Small intestine (tissue), 16 donors: ENCODE data around the gene INMT. TPM values are rescaled to one million over a fixed set of nuclear protein-coding genes. Genes with fewer than 3 reads are reported as not detected.

ENCODE experiments used
- DNase-seq, 2 donors: peaks; one replicate each; pipeline versions ENCODE4 v3.0.0 to v3.0.0-alpha.2; 2013
- FAIRE-seq: peaks from 2 replicates; lab custom pipeline; 2012; peaks lifted over from hg19 to GRCh38; lab: Jason Lieb, UNC
- H3K27ac ChIP-seq, 3 donors: one replicate each; pipeline ENCODE4 v1.5.1; 2013; ENCODE audit warnings: low read length in 2 of 3, mild to moderate bottlenecking in 2 of 3, control low read depth in 1 of 3, inconsistent platforms in 1 of 3, low read depth in 1 of 3, moderate library complexity in 1 of 3
- H3K27me3 ChIP-seq, 3 donors: one replicate each; pipeline ENCODE4 v1.6.1; 2013; ENCODE audit warnings: low read length in 3 of 3, inconsistent platforms in 1 of 3; ENCODE audit not compliant: control insufficient read depth in 3 of 3, insufficient read depth in 3 of 3
- H3K36me3 ChIP-seq, 3 donors: one replicate each; pipeline ENCODE4 v1.6.1; 2013; ENCODE audit warnings: low read length in 3 of 3, inconsistent platforms in 1 of 3, low read depth in 1 of 3, mild to moderate bottlenecking in 1 of 3, moderate library complexity in 1 of 3; ENCODE audit not compliant: control insufficient read depth in 3 of 3, insufficient read depth in 2 of 3
- H3K4me1 ChIP-seq, 3 donors: one replicate each; pipeline ENCODE4 v1.6.1; 2013; ENCODE audit warnings: low read length in 2 of 3, inconsistent platforms in 1 of 3, low read depth in 1 of 3, mild to moderate bottlenecking in 1 of 3, moderate library complexity in 1 of 3; ENCODE audit not compliant: control insufficient read depth in 3 of 3, insufficient read depth in 2 of 3
- H3K4me3 ChIP-seq, 3 donors: one replicate each; pipeline ENCODE4 v1.5.1; 2013; ENCODE audit warnings: low read length in 3 of 3, control low read depth in 1 of 3, inconsistent platforms in 1 of 3, low read depth in 1 of 3, mild to moderate bottlenecking in 1 of 3, moderate library complexity in 1 of 3
- H3K9me3 ChIP-seq, 2 donors: one replicate each; pipeline ENCODE4 v1.6.1; 2013; ENCODE audit warnings: low read depth in 1 of 2, low read length in 1 of 2; ENCODE audit not compliant: control insufficient read depth in 2 of 2, insufficient read depth in 1 of 2
- WGBS, 3 donors: extraction: QIAGEN DNeasy Blood & Tissue Kit; methylation state at CpG; one replicate each; pipeline ENCODE4 v1.1.7; 2013; 5-methylcytosine and 5-hydroxymethylcytosine counted together
- long read RNA-seq, 10 donors: transcript quantifications; one replicate each; lab custom pipeline, GENCODE V29; 2026
- polyA plus RNA-seq, 4 donors: library from polyadenylated mRNA; stranded (reverse) in 3 of 4; unstranded in 1 of 4; fragments of 200-250 nt in 3 of 4; fragments of 120-200 nt in 1 of 4; gene quantifications; one replicate each; pipeline versions ENCODE4 v1.2.1 to v1.2.3, GENCODE V29; 2013
- donor health status: healthy with polysubstance abuse.
- donor health status: control.
- donor health status: control.
- donor health status: Bipolar disorder and iron deficiency.
- donor health status: healthy.

The INMT gene
- 1 to 10 TPM; 1.1 to 6.1 (median 1.6) TPM for polyA plus RNA-seq
- long read RNA-seq, donor 1, result 0 reads
- long read RNA-seq, donor 2, result 0 reads
- long read RNA-seq, donor 3, result 0 reads
- long read RNA-seq, donor 4, result 0 reads
- long read RNA-seq, donor 5, result 0 reads
- long read RNA-seq, donor 6, partial matches to known transcripts, result 0 of 4 reads
- long read RNA-seq, donor 6, other reads (novel, unspliced or antisense), result 0 of 4 reads
- long read RNA-seq, donor 7, transcript INMT-201 (3 exons, 2,559 nt), result major isoform, 20 of 66 reads
- long read RNA-seq, donor 7, partial matches to known transcripts, result 46 of 66 reads
- long read RNA-seq, donor 7, other reads (novel, unspliced or antisense), result 0 of 66 reads
- long read RNA-seq, donor 8, result 0 reads
- long read RNA-seq, donor 9, partial matches to known transcripts, result 0 of 1 reads
- long read RNA-seq, donor 9, other reads (novel, unspliced or antisense), result 0 of 1 reads
- long read RNA-seq, donor 10, result 0 reads

DNA sequence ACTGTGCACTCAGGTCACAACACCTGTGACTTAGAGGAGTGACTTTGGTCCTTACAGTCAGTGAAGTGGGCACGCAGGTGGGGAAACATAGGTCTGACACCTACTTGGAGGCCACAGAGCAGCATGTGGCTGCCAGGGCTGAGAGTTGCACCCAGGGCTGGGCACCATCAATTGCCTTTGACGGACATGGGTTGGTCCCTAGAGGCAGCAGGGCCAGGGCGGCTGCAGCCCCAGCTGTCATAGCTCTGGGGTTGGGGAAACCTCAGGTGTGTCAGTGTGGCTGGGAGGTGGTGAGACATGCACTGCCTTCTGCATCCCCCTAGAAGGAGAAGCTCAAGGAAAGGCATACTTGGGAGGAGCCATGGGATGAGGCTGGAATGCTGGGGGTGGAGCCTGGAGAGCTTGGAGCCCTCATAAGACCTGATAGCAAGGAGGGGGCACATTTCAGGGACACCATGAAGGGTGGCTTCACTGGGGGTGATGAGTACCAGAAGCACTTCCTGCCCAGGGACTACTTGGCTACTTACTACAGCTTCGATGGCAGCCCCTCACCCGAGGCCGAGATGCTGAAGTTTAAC lies at the start of gene INMT:
TSS of gene INMT (plus strand) at position 440 of the 578 bp plus-strand sequence. CDS start at position 456, 16 bp downstream.
- peak within 1 kb of the TSS; percentile 65 to 83 (median 75) for H3K27ac ChIP-seq
- peaks cover 0 to 9% (median 0%) of the 10 kb centered on the region in 3 donors for H3K36me3 ChIP-seq
- WGBS, 3 donors, result 47 to 66% (median 60%) methylated on average over 6 of the region's 6 CpGs
- H3K27me3 ChIP-seq, result no peaks in the 10 kb centered on the region
- peak within 1 kb of the TSS in 1 of 3 donors; percentile 15 for H3K4me3 ChIP-seq
- no peak for FAIRE-seq
- DNase-seq, result no peak
- peaks cover 10 to 49% (median 18%) of the 10 kb centered on the region in 3 donors for H3K4me1 ChIP-seq
- H3K9me3 ChIP-seq, result peaks cover 0 to 12% of the 10 kb centered on the region in 2 donors

- Histone ChIP-seq H3K27me3 (no peaks in the 10 kb centered on the region), H3K9me3 (no peaks in the 10 kb centered on the region), H3K4me3 (no peak overlapping the region), H3K4me1 (no peaks in the 10 kb centered on the region), H3K36me3 (no peaks in the 10 kb centered on the region), H3K27ac (no peak overlapping the region)
- DNase-seq (peak in 1 of 2 donors; percentile 16), FAIRE-seq (no peak)
- WGBS, 3 donors, result 71 to 79% (median 72%) methylated on average over 1 of the region's 1 CpG
Observed at GRCh38 chr7:30702200-30702599, 49.7 kb upstream of the INMT start.

GRCh38 chr7:30703756-30704155 lies 48.2 kb upstream of the INMT start:
- Histone ChIP-seq H3K27ac (no peak overlapping the region), H3K36me3 (no peaks in the 10 kb centered on the region), H3K4me3 (no peak overlapping the region), H3K27me3 (no peaks in the 10 kb centered on the region), H3K9me3 (no peaks in the 10 kb centered on the region), H3K4me1 (no peaks in the 10 kb centered on the region)
- DNase-seq, result no peak
- no peak for FAIRE-seq
- 66 to 71% (median 67%) methylated on average over 4 of the region's 4 CpGs for WGBS, 3 donors

DNA sequence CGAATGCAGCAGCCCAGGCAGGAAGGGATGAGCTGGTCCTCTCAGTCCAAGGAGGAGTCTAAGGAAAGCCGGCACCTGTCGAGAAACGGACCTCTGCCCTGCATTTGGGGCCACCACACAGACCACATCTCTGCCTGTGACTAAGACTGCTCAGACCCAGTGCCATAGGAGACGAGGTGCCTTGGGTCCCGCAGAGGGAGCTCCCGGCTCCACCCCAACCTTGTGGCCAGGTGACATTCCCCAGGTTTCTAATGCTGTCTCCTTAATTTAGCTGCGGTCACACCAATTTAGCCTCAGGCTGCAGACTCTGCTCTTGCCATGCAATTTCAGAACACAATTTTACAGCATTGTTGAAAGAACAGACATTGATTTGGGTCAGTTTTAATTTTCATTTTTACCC lies 46.9 kb upstream of the INMT start:
- H3K4me1 ChIP-seq, result no peaks in the 10 kb centered on the region
- H3K9me3 ChIP-seq, result no peaks in the 10 kb centered on the region
- H3K27ac ChIP-seq, result no peak overlapping the region
- no peak overlapping the region for H3K4me3 ChIP-seq
- H3K36me3 ChIP-seq, result no peaks in the 10 kb centered on the region
- no peaks in the 10 kb centered on the region for H3K27me3 ChIP-seq
- FAIRE-seq, result no peak
- no peak for DNase-seq
- WGBS, 3 donors, result 78 to 81% (median 80%) methylated on average over 8 of the region's 8 CpGs

GRCh38 chr7:30705596-30705995 lies 46.3 kb upstream of the INMT start:
- no peak overlapping the region for H3K4me3 ChIP-seq
- DNase-seq, result no peak

GRCh38 chr7:30706316-30706715 lies 45.6 kb upstream of the INMT start:
- DNase-seq (no peak), FAIRE-seq (no peak)
- 90 to 94% (median 93%) methylated on average over 6 of the region's 6 CpGs for WGBS, 3 donors
- H3K4me1 ChIP-seq, result no peaks in the 10 kb centered on the region
- no peaks in the 10 kb centered on the region for H3K36me3 ChIP-seq
- H3K4me3 ChIP-seq, result no peak overlapping the region
- no peaks in the 10 kb centered on the region for H3K27me3 ChIP-seq
- H3K27ac ChIP-seq, result no peak overlapping the region
- H3K9me3 ChIP-seq, result no peaks in the 10 kb centered on the region

More at GRCh38 chr7:30705596-30705995, 46.3 kb upstream of the INMT start:
- WGBS, 3 donors, result 61 to 80% (median 72%) methylated on average over 13 of the region's 13 CpGs
- no peaks in the 10 kb centered on the region for H3K36me3 ChIP-seq
- H3K9me3 ChIP-seq, result no peaks in the 10 kb centered on the region
- no peak for FAIRE-seq
- no peaks in the 10 kb centered on the region for H3K27me3 ChIP-seq
- no peak overlapping the region for H3K27ac ChIP-seq
- no peaks in the 10 kb centered on the region for H3K4me1 ChIP-seq

- 69 to 76% (median 76%) methylated on average over 6 of the region's 6 CpGs for WGBS, 3 donors
- Histone ChIP-seq H3K4me1 (no peaks in the 10 kb centered on the region), H3K9me3 (no peaks in the 10 kb centered on the region), H3K27me3 (no peaks in the 10 kb centered on the region), H3K4me3 (no peak overlapping the region), H3K27ac (no peak overlapping the region), H3K36me3 (no peaks in the 10 kb centered on the region)
- FAIRE-seq (no peak), DNase-seq (no peak)
Observed at GRCh38 chr7:30706908-30707307, 45.0 kb upstream of the INMT start.

DNA sequence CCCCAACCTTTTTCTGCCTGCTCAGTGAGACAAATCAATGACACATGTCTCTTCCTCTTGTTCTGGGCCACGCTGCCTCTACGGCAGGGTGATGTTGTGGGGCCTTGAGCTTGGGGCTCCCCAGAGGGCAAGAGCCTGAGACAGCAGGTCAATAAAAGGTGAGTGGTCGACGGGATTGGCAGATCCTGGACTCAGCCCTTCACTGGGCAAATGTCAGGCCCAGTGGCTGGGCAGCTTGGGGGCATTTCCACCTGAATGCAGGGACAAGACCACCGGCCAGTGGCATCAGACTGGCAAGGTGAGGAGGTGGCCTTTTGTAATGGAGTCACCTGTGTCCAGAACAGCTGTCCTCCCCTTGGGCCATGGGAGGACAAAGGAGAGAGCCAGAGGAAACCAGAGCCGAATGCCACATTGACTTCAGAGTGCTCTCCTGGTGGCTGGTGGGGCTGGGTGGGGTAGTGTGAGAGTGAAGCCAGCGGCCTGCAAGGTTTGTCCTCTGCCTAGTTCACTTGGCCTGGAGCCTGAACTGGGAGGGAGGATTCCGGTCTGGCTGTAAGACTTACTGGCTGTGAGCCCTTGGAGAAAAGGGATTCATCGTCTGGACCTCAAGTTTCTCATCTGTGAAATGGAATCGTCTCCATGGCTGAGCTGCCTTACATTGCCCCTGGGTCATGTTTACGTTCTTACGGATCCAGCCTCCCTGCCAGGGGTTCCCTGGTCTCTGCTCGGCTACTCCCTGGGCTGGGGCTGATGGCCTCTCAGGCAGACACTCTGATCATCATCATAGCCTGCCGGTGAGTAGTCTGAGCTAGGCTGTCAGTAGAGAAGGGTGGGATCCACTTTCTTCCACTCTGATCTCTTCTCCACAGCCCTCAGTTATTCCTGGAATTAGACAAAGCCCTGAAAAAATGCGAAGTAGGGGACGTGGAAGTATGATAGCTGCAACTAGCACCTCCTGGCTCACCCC lies 44.3 kb upstream of the INMT start:
- H3K4me1 ChIP-seq, result no peaks in the 10 kb centered on the region
- H3K9me3 ChIP-seq, result no peaks in the 10 kb centered on the region
- H3K27ac ChIP-seq, result no peak overlapping the region
- H3K36me3 ChIP-seq, result no peaks in the 10 kb centered on the region
- no peaks in the 10 kb centered on the region for H3K27me3 ChIP-seq
- DNase-seq (no peak), FAIRE-seq (no peak)
- 66 to 81% (median 74%) methylated on average over 16 of the region's 16 CpGs for WGBS, 3 donors
- H3K4me3 ChIP-seq, result no peak overlapping the region
